Fibroblast of villous mesenchyme (primary cell): ENCODE measurements around the gene LRRC10B. TPM values are rescaled to one million over a fixed set of nuclear protein-coding genes. Genes with fewer than 3 reads are reported as not detected.
"Not testable (repeated sequence)": the region's sequence is repeated elsewhere in the genome, so short reads cannot be mapped to it uniquely, and the experiment has no call there.

Experiments used
- DNase-seq: peaks from one replicate; pipeline ENCODE4 v3.0.0-alpha.2; 2010; ENCODE audit warnings: low read depth
- H3K4me3 ChIP-seq: 2 replicates; pipeline ENCODE4 v1.5.1; 2011; ENCODE audit warnings: low read depth, mild to moderate bottlenecking, low read length
- CTCF ChIP-seq: IDR thresholded peaks from 2 replicates; pipeline ENCODE4 v1.5.1; 2012; ENCODE audit warnings: low read depth, mild to moderate bottlenecking, low read length; ENCODE audit not compliant: insufficient read depth
- total RNA-seq: library from RNA; depleted of rRNA; stranded (reverse); fragments of >200 nt; gene quantifications from 2 replicates; pipeline ENCODE4 v1.2.3, GENCODE V29; 2012

Gene LRRC10B
- total RNA-seq, 1 donor: not detected

- no peak for TF ChIP-seq CTCF
- no peak overlapping the region for H3K4me3 ChIP-seq
- DNase-seq: no peak
These were observed 35.1 kb upstream of the LRRC10B start for GRCh38 chr11:61473370-61474012.

GRCh38 chr11:61474013-61474643 is 34.4 kb upstream of the LRRC10B start:
- no peak overlapping the region for H3K4me3 ChIP-seq
- no peak for TF ChIP-seq CTCF
- no peak for DNase-seq

- H3K4me3 ChIP-seq: no peak overlapping the region
- TF ChIP-seq CTCF: no peak
- no peak for DNase-seq
These were observed 33.1 kb upstream of the LRRC10B start for GRCh38 chr11:61475433-61475832.

- no peak for DNase-seq
- no peak for TF ChIP-seq CTCF
- no peak overlapping the region for H3K4me3 ChIP-seq
These were observed 32.2 kb upstream of the LRRC10B start for GRCh38 chr11:61476371-61476770.

GRCh38 chr11:61477126-61477525 is 31.4 kb upstream of the LRRC10B start:
- TF ChIP-seq CTCF: no peak
- no peak overlapping the region for H3K4me3 ChIP-seq
- DNase-seq: no peak

- TF ChIP-seq CTCF: peak; percentile 88
- H3K4me3 ChIP-seq: no peak overlapping the region
- peak; percentile 25 for DNase-seq
These were observed 30.8 kb upstream of the LRRC10B start for GRCh38 chr11:61477727-61478148.

- not testable (repeated sequence) for DNase-seq, H3K4me3 ChIP-seq
These were observed 29.0 kb upstream of the LRRC10B start for GRCh38 chr11:61479360-61480058.
